ENCODE measurements around the gene CFAP97. TPM values are rescaled to one million over a fixed set of nuclear protein-coding genes. Genes with fewer than 3 reads are reported as not detected.

CFAP97 gene
- 10 to 100 TPM; 35.7 to 36.9 TPM for total RNA-seq

GRCh38 chr4:185203486-185204237 is at the start of gene CFAP97:
Gene CFAP97, minus strand, starts transcription at chr4:185204000. Its CDS starts 12,804 bp downstream, at chr4:185191196.

DNA sequence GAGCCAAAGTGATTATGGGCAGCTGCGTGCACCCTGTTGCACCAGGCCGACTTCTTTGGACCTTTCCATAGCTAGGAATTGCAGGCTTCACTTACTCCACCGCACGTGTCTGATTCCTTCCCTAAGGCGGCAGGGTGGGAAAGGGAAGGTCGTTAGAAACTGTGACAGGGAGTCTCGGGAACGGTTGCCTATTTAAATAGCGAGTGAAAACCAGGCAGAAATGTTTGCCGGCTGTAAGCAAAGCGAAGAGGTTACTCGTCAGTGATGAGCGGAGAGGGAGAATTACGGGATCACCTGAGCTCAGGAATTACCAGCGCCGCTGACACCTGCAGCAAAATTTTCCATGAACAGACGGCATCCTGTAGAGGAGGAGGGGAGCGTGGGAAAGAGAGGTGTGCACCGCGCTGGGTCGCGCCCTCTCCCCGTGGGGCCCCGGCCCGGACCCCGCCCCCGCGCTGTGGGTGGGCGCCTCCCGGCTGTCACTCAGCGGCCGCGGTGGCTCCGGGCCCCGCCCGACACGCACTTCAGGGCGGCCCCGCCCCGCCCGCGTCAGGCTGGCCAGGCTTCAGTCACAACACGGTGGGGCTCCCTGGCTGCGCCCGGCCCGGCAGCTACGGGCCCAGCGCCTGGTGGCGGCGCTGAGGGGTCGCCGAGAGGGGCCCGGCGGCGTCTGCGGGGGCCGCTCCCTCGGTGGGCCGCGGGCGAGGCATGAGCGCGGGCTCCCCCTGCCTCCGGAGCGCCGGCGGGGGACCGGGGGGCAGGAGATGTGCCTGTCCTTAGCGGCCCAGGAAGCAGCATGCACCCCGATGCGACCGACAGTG is 5.4 kb upstream of the CFAP97 start, which contains the start of gene SNX25:
SNX25 (plus strand) TSS at position 568 of the 821 bp plus-strand sequence; CDS start at position 797, 229 bp downstream.

GRCh38 chr4:185142912-185143600 is 60.7 kb downstream of the CFAP97 start, which contains the start of gene SLC25A4:
Gene SLC25A4, plus strand, starts transcription at chr4:185143266. Its CDS starts 107 bp downstream, at chr4:185143373.

Other genes starting within 250 kb of the CFAP97 start
- not detected for gene HELT, start 185.5 kb downstream of the CFAP97 start, total RNA-seq
- gene SLC25A4, start 60.7 kb downstream of the CFAP97 start, total RNA-seq, result 1 to 10 TPM; 2.9 to 3.3 TPM
- 10 to 100 TPM; 16.3 to 16.5 TPM for gene SNX25, start 5.6 kb upstream of the CFAP97 start, total RNA-seq
- gene LRP2BP, start 191.9 kb upstream of the CFAP97 start, total RNA-seq, result under 1 TPM; 0.63 to 0.70 TPM
- gene ANKRD37, start 192.8 kb upstream of the CFAP97 start, total RNA-seq, result 10 to 100 TPM; 18.1 to 19.6 TPM
- gene UFSP2, start 222.0 kb upstream of the CFAP97 start, total RNA-seq, result 10 to 100 TPM; 20.0 to 21.0 TPM

All from activated naive CD4-positive, alpha-beta T cell treated with anti-CD3 and anti-CD28 coated beads, Interleukin-2, amount 10 ng/mL, durations not matched to agents 5 hours and 36 hours (primary cell).